HEK293 (cell line): ENCODE data around the gene MIS18A.
A peak's percentile ranks its signal among the peaks of the same experiment; 100 is the strongest.

Experiments used
- CTCF ChIA-PET: fragments of 350-600 bp; formaldehyde crosslinking; extraction: SDS; loops from one replicate; lab custom pipeline; 2021; ENCODE audit warnings: antibody characterized with exemption; lab: Yijun Ruan, JAX
- POLR2A ChIA-PET: fragments of 300-600 bp; formaldehyde crosslinking; extraction: SDS; loops from one replicate; lab custom pipeline; 2020; ENCODE audit warnings: antibody characterized with exemption, inconsistent platforms; lab: Yijun Ruan, JAX
- H3K27ac ChIP-seq: fragments of 200-500 bp; sonication (Bioruptor generic); 2 replicates; pipeline ENCODE4 v1.5.1; 2014; ENCODE audit warnings: low read depth, low read length, control low read depth, inconsistent platforms; ENCODE audit errors: extremely low read depth
- H3K36me3 ChIP-seq, 2 experiments: fragments of 200-500 bp in 1 of 2; sonication (Bioruptor generic) in 1 of 2; 1 replicate in 1 of 2; 2 replicates in 1 of 2; pipeline ENCODE4 v1.5.1; 2014 to 2017; ENCODE audit warnings: inconsistent platforms in 2 of 2, low read length in 2 of 2; ENCODE audit not compliant: control insufficient read depth in 2 of 2, insufficient read depth in 1 of 2
- H3K4me1 ChIP-seq: fragments of 200-500 bp; sonication (Bioruptor generic); 2 replicates; pipeline ENCODE4 v1.5.1; 2014; ENCODE audit warnings: mild to moderate bottlenecking, low read length, inconsistent platforms; ENCODE audit not compliant: control insufficient read depth, insufficient read depth
- H3K4me3 ChIP-seq: 2 replicates; pipeline ENCODE4 v1.5.1; 2011; ENCODE audit warnings: low read depth, mild to moderate bottlenecking, control low read depth, low read length, moderate library complexity
- H3K9me3 ChIP-seq: fragments of 200-500 bp; sonication (Bioruptor generic); 2 replicates; pipeline ENCODE4 v1.5.1; 2014; ENCODE audit warnings: low read depth, low read length, inconsistent platforms; ENCODE audit not compliant: control insufficient read depth, insufficient read depth
- EGR2 ChIP-seq: fragments of 450-650 bp; formaldehyde crosslinking; IDR thresholded peaks from 2 replicates; pipeline ENCODE4 v1.5.1; 2016; ENCODE audit warnings: low read depth, missing biosample characterization, missing genetic modification characterization
- GLI2 ChIP-seq: fragments of 450-650 bp; formaldehyde crosslinking; IDR thresholded peaks from 2 replicates; pipeline ENCODE4; 2017; ENCODE audit warnings: missing biosample characterization, missing genetic modification characterization, low read depth, borderline replicate concordance
- GLIS1 ChIP-seq: fragments of 450-650 bp; formaldehyde crosslinking; IDR thresholded peaks from 2 replicates; pipeline ENCODE4 v1.5.1; 2016; ENCODE audit warnings: missing biosample characterization, missing genetic modification characterization
- INSM2 ChIP-seq: fragments of 450-650 bp; formaldehyde crosslinking; IDR thresholded peaks from 2 replicates; pipeline ENCODE4 v1.5.1; 2016; ENCODE audit warnings: missing biosample characterization, missing genetic modification characterization
- MEIS1 ChIP-seq: sonication (generic); formaldehyde crosslinking; IDR thresholded peaks from 2 replicates; pipeline ENCODE4 v1.8.1; 2022; ENCODE audit warnings: missing genetic modification reagents, mild to moderate bottlenecking, borderline replicate concordance
- REPIN1 ChIP-seq: fragments of 450-650 bp; formaldehyde crosslinking; IDR thresholded peaks from 2 replicates; pipeline ENCODE4 v1.5.1; 2017; ENCODE audit warnings: missing biosample characterization, missing genetic modification characterization, low read depth
- ZNF221 ChIP-seq: fragments of 450-650 bp; formaldehyde crosslinking; IDR thresholded peaks from 2 replicates; pipeline ENCODE4 v1.5.1; 2017; ENCODE audit warnings: missing biosample characterization, missing genetic modification characterization, borderline replicate concordance
- ZNF24 ChIP-seq: fragments of 450-650 bp; formaldehyde crosslinking; IDR thresholded peaks from 2 replicates; pipeline ENCODE4 v1.5.1; 2016; ENCODE audit warnings: missing biosample characterization, missing genetic modification characterization
- ZNF248 ChIP-seq: fragments of 450-650 bp; formaldehyde crosslinking; IDR thresholded peaks from 2 replicates; pipeline ENCODE4 v1.5.1; 2017; ENCODE audit warnings: missing biosample characterization, missing genetic modification characterization
- ZNF324 ChIP-seq: fragments of 450-650 bp; formaldehyde crosslinking; IDR thresholded peaks from 2 replicates; pipeline ENCODE4 v1.5.1; 2016; ENCODE audit warnings: missing biosample characterization, missing genetic modification characterization
- ZNF426 ChIP-seq: fragments of 450-650 bp; formaldehyde crosslinking; IDR thresholded peaks from 2 replicates; pipeline ENCODE4 v1.5.1; 2017; ENCODE audit warnings: missing biosample characterization, missing genetic modification characterization, mild to moderate bottlenecking, inconsistent platforms, moderate library complexity
- ZNF473 ChIP-seq: fragments of 450-650 bp; formaldehyde crosslinking; IDR thresholded peaks from 2 replicates; pipeline ENCODE4 v1.5.1; 2017; ENCODE audit warnings: missing biosample characterization, missing genetic modification characterization
- ZNF549 ChIP-seq: fragments of 450-650 bp; IDR thresholded peaks from 2 replicates; pipeline ENCODE4 v1.5.1; 2018; ENCODE audit warnings: missing biosample characterization, missing genetic modification characterization, mild to moderate bottlenecking, inconsistent platforms, moderate library complexity
- ZNF585B ChIP-seq: fragments of 450-650 bp; formaldehyde crosslinking; IDR thresholded peaks from 2 replicates; pipeline ENCODE4 v1.5.1; 2016; ENCODE audit warnings: missing biosample characterization, missing genetic modification characterization
- ZNF654 ChIP-seq: fragments of 450-650 bp; formaldehyde crosslinking; IDR thresholded peaks from 2 replicates; pipeline ENCODE4 v1.5.1; 2016; ENCODE audit warnings: low read depth, missing biosample characterization, missing genetic modification characterization
- ZNF707 ChIP-seq: fragments of 450-650 bp; formaldehyde crosslinking; IDR thresholded peaks from 2 replicates; pipeline ENCODE4 v1.5.1; 2016; ENCODE audit warnings: missing biosample characterization, missing genetic modification characterization
- TF ChIP-seq, protein P1 (sequence below): fragments of 450-650 bp; formaldehyde crosslinking; IDR thresholded peaks from 2 replicates; pipeline ENCODE4 v1.5.1; 2016; ENCODE audit warnings: missing biosample characterization, missing genetic modification characterization
- TF ChIP-seq, protein P2 (sequence below): fragments of 450-650 bp; formaldehyde crosslinking; IDR thresholded peaks from 2 replicates; pipeline ENCODE4 v1.5.1; 2017; ENCODE audit warnings: missing biosample characterization, missing genetic modification characterization
- TF ChIP-seq, protein P3 (sequence below): fragments of 450-650 bp; formaldehyde crosslinking; conservative IDR thresholded peaks from 2 replicates; pipeline ENCODE4 v1.5.1; 2016; ENCODE audit warnings: low read depth, missing biosample characterization, missing genetic modification characterization

The MIS18A gene

DNA sequence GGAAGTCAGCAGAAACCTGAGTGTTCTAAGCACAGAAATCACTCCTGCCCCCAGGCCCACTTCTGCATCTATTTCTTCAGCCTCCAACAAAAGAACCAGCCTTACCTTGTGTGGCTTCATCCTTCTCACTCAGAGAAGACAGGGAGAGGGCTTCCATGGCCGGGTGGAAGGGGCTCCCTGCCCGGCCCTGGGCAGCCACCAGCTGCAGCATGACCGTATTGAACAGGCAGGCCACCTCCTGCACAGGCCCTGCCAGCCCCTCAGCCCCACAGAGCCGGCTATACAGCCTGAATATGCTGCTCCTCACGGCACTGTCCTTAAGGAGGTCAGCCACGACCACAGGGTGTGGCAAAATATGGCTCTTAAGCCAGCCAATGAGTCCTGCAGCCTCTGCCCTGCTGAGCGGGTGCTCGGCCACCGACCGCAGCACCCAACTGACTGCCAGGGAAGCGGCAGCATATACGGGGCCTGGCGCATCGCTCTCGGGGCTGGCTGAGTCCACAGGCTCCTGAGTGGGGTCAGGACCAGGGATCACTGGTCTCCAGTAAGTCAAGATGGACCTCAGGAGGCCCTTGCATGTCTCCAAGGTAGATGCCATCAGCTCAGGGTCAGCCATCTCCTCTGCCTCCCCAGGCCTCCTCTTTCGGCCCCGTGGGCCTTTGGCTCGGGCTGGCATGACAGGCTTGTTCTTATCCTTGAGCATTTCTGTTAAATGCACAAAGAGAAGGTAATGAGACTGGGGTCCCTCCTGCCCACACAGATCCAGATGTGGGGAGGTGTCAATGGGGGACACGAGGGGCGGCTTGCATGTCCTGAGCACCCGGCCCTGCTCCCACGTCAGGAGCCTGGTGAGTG, 37.7 kb upstream of the MIS18A start:
- peaks cover 9 to 92% of the 10 kb centered on the region in 2 experiments for H3K36me3 ChIP-seq

GRCh38 chr21:32315511-32316281, 36.8 kb upstream of the MIS18A start:
- H3K9me3 ChIP-seq: no peaks in the 10 kb centered on the region
- peaks cover 10 to 87% of the 10 kb centered on the region in 2 experiments for H3K36me3 ChIP-seq
- ChIA-PET CTCF (no interaction called here), POLR2A (interaction anchor here (1.2 kb wide), 1 partner anchor 10 kb away, joined by 3 read pairs; no protein-coding TSS in a partner anchor)
- H3K27ac ChIP-seq: no peak overlapping the region
- H3K4me1 ChIP-seq: no peaks in the 10 kb centered on the region
- H3K4me3 ChIP-seq: no peak overlapping the region
- no peak for TF ChIP-seq REPIN1 (tag by site-specific recombination)
- TF ChIP-seq GLIS1 (tag by site-specific recombination): peak; percentile 91

More for the DNA sequence above, 37.7 kb upstream of the MIS18A start:
- ChIA-PET POLR2A (interaction anchor here (1.2 kb wide), 1 partner anchor 9 kb away, joined by 3 read pairs; no protein-coding TSS in a partner anchor), CTCF (no interaction called here)
- Histone ChIP-seq H3K27ac (no peak overlapping the region), H3K9me3 (no peaks in the 10 kb centered on the region), H3K4me3 (no peak overlapping the region), H3K4me1 (no peaks in the 10 kb centered on the region)
- TF ChIP-seq ZNF24 (tag by site-specific recombination): no peak
- TF ChIP-seq, protein P1, sequence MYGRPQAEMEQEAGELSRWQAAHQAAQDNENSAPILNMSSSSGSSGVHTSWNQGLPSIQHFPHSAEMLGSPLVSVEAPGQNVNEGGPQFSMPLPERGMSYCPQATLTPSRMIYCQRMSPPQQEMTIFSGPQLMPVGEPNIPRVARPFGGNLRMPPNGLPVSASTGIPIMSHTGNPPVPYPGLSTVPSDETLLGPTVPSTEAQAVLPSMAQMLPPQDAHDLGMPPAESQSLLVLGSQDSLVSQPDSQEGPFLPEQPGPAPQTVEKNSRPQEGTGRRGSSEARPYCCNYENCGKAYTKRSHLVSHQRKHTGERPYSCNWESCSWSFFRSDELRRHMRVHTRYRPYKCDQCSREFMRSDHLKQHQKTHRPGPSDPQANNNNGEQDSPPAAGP (tag by site-specific recombination): no peak

DNA sequence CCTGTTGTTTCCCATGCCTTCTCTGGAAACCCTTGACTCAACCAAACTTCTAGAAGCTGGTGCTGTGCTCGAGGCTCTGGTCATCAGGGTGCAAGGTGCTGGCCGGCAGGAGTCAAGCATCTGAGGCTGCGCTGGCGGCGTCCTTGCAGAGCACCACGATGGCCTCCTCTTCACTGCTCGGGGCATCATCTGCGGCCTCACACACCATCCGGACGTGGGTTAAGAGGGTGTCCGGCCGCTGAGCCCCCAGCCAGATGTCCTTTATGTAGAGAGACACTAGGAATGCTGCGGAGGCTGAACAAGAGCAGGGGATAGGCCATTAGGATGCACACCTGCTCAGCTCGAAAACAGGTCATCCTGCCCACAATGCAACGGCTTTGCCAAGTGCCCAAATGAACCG, 36.0 kb upstream of the MIS18A start:
- POLR2A ChIA-PET: no interaction called here
- Histone ChIP-seq H3K9me3 (no peaks in the 10 kb centered on the region), H3K27ac (no peak overlapping the region), H3K4me1 (no peaks in the 10 kb centered on the region)
- no peak for TF ChIP-seq ZNF549 (tag by site-specific recombination)
- TF ChIP-seq ZNF426 (tag by site-specific recombination): no peak
- TF ChIP-seq, protein P2, sequence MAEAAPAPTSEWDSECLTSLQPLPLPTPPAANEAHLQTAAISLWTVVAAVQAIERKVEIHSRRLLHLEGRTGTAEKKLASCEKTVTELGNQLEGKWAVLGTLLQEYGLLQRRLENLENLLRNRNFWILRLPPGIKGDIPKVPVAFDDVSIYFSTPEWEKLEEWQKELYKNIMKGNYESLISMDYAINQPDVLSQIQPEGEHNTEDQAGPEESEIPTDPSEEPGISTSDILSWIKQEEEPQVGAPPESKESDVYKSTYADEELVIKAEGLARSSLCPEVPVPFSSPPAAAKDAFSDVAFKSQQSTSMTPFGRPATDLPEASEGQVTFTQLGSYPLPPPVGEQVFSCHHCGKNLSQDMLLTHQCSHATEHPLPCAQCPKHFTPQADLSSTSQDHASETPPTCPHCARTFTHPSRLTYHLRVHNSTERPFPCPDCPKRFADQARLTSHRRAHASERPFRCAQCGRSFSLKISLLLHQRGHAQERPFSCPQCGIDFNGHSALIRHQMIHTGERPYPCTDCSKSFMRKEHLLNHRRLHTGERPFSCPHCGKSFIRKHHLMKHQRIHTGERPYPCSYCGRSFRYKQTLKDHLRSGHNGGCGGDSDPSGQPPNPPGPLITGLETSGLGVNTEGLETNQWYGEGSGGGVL (tag by site-specific recombination): no peak
- TF ChIP-seq ZNF707: no peak
- no peak for TF ChIP-seq ZNF221 (tag by site-specific recombination)
- TF ChIP-seq ZNF654 (tag by site-specific recombination): no peak
- no peak for TF ChIP-seq ZNF473
- no peak for TF ChIP-seq ZNF248 (tag by site-specific recombination)
- TF ChIP-seq GLI2 (tag by site-specific recombination): no peak
- no peak for TF ChIP-seq ZNF324
- TF ChIP-seq MEIS1 (CRISPR knock-in tag): no peak
- no peak for TF ChIP-seq ZNF585B (tag by site-specific recombination)
- no peak for TF ChIP-seq EGR2 (tag by site-specific recombination)
- no peak for TF ChIP-seq INSM2
- TF ChIP-seq, protein P3, sequence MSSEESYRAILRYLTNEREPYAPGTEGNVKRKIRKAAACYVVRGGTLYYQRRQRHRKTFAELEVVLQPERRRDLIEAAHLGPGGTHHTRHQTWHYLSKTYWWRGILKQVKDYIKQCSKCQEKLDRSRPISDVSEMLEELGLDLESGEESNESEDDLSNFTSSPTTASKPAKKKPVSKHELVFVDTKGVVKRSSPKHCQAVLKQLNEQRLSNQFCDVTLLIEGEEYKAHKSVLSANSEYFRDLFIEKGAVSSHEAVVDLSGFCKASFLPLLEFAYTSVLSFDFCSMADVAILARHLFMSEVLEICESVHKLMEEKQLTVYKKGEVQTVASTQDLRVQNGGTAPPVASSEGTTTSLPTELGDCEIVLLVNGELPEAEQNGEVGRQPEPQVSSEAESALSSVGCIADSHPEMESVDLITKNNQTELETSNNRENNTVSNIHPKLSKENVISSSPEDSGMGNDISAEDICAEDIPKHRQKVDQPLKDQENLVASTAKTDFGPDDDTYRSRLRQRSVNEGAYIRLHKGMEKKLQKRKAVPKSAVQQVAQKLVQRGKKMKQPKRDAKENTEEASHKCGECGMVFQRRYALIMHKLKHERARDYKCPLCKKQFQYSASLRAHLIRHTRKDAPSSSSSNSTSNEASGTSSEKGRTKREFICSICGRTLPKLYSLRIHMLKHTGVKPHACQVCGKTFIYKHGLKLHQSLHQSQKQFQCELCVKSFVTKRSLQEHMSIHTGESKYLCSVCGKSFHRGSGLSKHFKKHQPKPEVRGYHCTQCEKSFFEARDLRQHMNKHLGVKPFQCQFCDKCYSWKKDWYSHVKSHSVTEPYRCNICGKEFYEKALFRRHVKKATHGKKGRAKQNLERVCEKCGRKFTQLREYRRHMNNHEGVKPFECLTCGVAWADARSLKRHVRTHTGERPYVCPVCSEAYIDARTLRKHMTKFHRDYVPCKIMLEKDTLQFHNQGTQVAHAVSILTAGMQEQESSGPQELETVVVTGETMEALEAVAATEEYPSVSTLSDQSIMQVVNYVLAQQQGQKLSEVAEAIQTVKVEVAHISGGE (tag by site-specific recombination): no peak
- TF ChIP-seq, all 188 proteins: peak for 0
- peaks cover 13 to 78% of the 10 kb centered on the region in 2 experiments for H3K36me3 ChIP-seq
- no peak overlapping the region for H3K4me3 ChIP-seq
- CTCF ChIA-PET: no interaction called here
